B cell (primary cell): ENCODE measurements around the gene CREB3L1.

Experiments
- EZH2 ChIP-seq: IDR thresholded peaks from 2 replicates; pipeline ENCODE4 v1.6.1; 2012; ENCODE audit warnings: borderline replicate concordance, low read depth, mild to moderate bottlenecking, moderate library complexity, low read length; ENCODE audit not compliant: insufficient read depth, poor library complexity, severe bottlenecking
- TF ChIP-seq, protein P1 (sequence below): fragments of 200-600 bp; IDR thresholded peaks from one replicate; pipeline ENCODE4 v1.8.0; 2022; ENCODE audit warnings: antibody characterized with exemption, mild to moderate bottlenecking

DNA sequence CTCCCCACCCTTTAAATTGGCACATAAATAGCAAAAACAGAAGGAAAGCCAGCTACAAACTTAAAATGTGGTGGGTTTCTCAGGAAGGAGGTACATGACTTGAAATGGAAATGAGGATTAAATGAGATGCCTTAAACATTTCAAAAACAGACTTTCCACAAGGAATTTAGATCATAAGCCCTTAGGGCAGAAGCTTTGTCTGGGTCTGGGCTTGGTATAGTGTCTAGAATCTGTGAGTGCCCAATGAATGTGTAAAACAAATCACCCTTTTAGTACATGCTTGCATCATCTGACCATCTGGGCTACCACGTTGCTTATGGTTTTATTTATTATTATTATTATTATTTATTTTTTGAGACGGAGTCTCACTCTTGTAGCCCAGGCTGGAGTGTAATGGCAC, 37.1 kb upstream of the CREB3L1 start:
- TF ChIP-seq, protein P1, sequence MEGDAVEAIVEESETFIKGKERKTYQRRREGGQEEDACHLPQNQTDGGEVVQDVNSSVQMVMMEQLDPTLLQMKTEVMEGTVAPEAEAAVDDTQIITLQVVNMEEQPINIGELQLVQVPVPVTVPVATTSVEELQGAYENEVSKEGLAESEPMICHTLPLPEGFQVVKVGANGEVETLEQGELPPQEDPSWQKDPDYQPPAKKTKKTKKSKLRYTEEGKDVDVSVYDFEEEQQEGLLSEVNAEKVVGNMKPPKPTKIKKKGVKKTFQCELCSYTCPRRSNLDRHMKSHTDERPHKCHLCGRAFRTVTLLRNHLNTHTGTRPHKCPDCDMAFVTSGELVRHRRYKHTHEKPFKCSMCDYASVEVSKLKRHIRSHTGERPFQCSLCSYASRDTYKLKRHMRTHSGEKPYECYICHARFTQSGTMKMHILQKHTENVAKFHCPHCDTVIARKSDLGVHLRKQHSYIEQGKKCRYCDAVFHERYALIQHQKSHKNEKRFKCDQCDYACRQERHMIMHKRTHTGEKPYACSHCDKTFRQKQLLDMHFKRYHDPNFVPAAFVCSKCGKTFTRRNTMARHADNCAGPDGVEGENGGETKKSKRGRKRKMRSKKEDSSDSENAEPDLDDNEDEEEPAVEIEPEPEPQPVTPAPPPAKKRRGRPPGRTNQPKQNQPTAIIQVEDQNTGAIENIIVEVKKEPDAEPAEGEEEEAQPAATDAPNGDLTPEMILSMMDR, result no peak
- no peak for TF ChIP-seq EZH2
